GM18511 (cell line): ENCODE measurements around the gene C3orf38.
"Not testable (repeated sequence)": the region's sequence is repeated elsewhere in the genome, so short reads cannot be mapped to it uniquely, and the experiment has no call there.

Experiments
- ATAC-seq: cut with Tn5 transposase; IDR thresholded peaks from one replicate; pipeline ENCODE4 v1.9.1; 2021; ENCODE audit warnings: mild to moderate bottlenecking, moderate library complexity; ENCODE audit not compliant: unreplicated experiment

C3orf38 gene

DNA sequence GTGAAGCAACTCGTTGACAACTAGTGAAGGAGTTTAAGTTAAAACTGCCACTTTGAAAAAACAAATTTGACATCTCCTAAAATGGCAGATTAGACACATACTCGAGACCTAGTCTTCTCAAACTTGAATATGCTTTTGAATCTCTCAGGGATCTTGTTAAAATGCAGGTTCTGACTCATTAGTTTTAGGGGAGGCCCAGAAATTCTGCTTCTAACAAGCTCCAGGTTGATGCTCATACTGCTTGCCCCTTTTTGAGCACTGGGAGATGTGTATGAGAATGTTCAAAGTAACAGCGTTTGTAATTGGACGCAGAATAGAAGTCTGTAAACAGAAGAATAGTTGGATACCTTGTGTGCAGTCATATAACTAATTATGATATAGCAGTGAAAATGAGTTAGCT is 1.6 kb downstream of the C3orf38 start:
- ATAC-seq, result no peak

DNA sequence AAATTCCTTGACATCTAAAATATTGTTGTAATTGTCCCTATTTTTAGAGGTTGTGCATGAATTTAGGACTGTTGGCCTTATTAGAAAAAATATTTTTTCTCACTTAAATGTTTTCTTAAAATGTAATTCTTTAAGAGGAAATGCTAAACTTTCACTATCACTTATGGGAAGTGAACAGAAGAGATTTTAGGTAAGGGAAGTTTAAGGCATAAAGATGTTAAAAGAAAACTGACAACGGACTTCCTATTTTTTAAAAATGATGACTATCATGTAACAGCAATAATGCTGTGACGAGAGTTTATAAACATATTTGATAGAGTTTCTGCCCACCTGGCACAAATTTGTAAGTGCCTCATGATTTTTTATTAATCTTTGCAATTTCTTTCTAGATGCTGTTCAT is 3.1 kb downstream of the C3orf38 start:
- ATAC-seq, result no peak

DNA sequence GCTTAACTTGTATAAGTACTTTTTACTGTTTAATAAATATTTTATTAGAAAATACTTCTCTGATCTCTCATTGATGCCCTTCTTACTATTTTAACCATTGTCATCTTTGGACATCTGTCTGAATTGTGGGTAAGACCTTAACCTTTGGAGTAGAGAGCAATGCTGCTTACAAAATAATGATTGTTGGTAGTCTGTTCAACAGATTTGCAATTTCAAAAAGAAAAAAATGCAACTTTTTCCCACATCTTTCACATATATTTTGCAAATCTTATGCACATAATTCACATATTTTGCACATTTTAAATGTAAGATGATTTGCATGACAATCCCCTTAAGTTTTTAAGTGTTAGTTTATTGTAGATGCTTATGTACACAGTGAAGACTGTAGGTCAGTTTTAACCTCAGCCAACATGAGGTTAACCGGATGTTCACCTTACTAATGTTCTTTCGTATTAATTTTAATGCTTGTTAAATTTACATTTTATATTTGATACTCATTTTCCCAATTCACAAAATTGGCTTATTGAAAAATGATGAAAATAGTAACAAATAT is 16.7 kb downstream of the C3orf38 start:
- no peak for ATAC-seq

DNA sequence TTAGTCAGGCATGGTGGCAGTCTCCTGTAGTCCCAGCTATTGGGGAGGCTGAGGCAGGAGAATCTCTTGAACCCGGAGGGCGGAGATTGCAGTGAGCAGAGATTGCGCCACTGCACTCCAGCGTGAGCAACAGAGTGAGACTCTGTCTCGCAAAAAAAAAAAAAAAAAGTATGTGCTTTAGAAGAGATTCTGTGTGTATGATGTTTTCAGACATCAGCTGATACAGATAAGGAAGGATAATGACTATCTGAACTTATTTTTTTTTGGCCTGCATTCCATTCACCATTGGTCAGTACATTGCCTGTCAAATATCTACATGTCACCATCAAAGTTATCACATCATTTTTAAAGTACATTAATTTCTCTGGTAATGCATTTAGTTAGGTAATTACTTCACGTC is 17.4 kb downstream of the C3orf38 start:
- ATAC-seq, result no peak

GRCh38 chr3:88167704-88168103 is 17.9 kb downstream of the C3orf38 start:
- no peak for ATAC-seq

DNA sequence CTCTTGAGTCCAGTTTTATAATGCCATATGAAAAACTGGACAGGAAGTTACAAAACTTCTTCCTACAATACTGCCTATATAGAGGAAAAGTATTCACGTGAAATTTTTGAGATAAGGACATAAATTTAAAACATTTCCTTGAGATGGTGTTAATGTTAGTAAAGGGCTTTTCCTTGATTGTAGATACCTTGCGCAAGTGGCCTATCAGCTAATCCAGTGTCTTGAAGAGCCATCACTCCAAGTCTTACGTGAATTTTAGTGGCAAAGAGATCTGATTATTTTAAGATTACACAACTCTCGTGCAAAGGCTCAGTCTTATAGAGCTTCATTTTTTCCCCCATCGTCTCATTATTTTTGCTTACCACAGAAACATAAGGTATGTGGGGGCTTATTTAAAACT is 18.4 kb downstream of the C3orf38 start:
- ATAC-seq, result no peak

DNA sequence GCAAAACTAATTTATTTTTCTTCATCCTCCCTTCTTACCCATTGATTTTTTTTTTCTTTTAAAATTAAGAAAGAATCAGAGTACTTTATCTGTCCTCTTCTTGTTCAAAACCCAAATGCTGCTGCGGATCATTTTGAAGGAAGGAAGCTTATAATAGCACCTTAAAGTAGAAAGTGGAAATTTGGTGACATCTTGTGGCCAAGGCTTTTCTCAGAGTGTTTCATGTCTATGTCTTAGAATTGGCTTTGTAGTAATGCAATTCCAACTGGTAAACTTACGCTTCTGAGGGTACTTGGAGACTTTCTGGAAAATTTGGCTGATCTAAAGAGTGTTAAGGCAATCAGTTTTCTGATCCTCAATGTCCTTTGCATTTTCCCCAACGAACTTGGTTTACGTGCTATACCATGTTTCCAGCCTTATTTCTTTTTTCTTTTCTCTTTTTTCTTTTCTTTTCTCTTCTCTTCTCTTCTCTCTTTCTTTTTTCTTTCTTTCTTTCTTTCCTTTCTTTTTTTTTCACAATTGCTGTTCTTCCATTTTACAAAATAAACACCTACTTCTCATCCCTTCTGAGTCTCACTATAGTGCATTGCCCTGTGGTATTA is 30.7 kb downstream of the C3orf38 start:
- peak; percentile 91 for ATAC-seq

GRCh38 chr3:88182165-88182918 is 32.6 kb downstream of the C3orf38 start:
- ATAC-seq, result not testable (repeated sequence)

- ATAC-seq, result no peak
Measured at GRCh38 chr3:88188436-88188835, 38.7 kb downstream of the C3orf38 start.

GRCh38 chr3:88189361-88189810 is 39.6 kb downstream of the C3orf38 start:
- ATAC-seq, result peak; percentile 96

DNA sequence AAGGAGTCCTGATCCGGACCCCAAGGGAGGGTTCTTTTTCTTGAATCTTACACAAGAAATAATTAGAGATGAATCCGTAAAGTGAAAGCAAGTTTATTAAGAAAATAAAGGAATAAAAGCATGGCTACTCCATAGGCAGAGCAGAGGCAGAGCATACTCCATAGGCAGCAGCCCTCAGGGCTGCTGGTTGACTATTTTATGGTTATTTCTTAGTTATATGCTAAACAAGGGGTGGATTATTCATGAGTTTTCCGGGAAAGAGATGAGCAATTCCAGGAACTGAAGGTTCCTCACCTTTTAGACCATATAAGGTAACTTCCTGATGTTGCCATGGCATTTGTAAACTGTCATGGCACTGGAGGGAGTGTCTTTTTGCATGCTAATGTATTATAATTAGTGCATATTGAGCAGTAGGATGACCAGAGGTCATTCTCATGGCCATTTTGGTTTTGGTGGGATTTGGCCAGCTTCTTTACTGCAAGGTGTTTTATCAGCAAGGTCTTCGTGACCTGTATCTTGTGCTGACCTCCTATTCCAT is 42.2 kb downstream of the C3orf38 start:
- ATAC-seq, result no peak

DNA sequence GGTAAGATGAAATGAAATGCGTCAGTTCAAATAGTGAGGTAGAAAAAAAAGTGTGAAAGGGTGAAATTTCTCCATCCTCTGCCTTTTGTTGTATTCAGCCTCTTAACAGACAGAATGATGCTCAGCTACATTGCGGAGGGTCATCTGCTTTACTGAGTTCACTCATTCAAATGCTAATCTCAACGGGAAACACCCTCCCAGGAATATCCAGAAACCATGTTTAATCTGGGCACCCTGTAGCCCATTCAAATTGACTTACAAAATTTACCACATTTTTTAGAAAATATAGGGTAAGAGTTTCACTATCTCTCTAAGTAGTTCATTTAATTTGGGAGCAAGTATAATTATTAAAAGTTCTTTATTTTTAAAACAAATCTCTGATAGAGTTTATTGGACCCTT is 42.9 kb downstream of the C3orf38 start:
- ATAC-seq, result no peak

- no peak for ATAC-seq
Measured at GRCh38 chr3:88195951-88196434, 46.2 kb downstream of the C3orf38 start.

GRCh38 chr3:88198121-88198520 is 48.4 kb downstream of the C3orf38 start:
- ATAC-seq, result no peak

GRCh38 chr3:88203642-88204055 is 53.9 kb downstream of the C3orf38 start:
- ATAC-seq, result peak; percentile 94
